SJSA1 (cell line): ENCODE data around the gene PEPD. TPM values are rescaled to one million over a fixed set of nuclear protein-coding genes. Genes with fewer than 3 reads are reported as not detected.

Experiments used
- DNase-seq, 2 experiments: peaks; one replicate each; pipeline ENCODE4 v3.0.0-alpha.2; 2015 to 2020; ENCODE audit warnings: low spot score in 2 of 2, low read depth in 1 of 2
- H3K27ac ChIP-seq: fragments of 250-450 bp; sonication (Bioruptor Pico); 2 replicates; pipeline ENCODE4 v1.5.1; 2020; ENCODE audit warnings: mild to moderate bottlenecking, moderate library complexity
- H3K27me3 ChIP-seq: fragments of 250-450 bp; sonication (Bioruptor Pico); replicated peaks from 2 replicates; pipeline ENCODE4 v1.5.1; 2020; ENCODE audit warnings: mild to moderate bottlenecking, moderate library complexity
- H3K36me3 ChIP-seq: fragments of 250-450 bp; sonication (Bioruptor Pico); 2 replicates; pipeline ENCODE4 v1.5.1; 2020; ENCODE audit warnings: mild to moderate bottlenecking
- H3K4me1 ChIP-seq: fragments of 250-450 bp; sonication (Bioruptor Pico); replicated peaks from 2 replicates; pipeline ENCODE4 v1.6.1; 2021; ENCODE audit warnings: mild to moderate bottlenecking
- H3K4me3 ChIP-seq: fragments of 250-450 bp; sonication (Bioruptor Pico); 2 replicates; pipeline ENCODE4 v1.5.1; 2020; ENCODE audit warnings: mild to moderate bottlenecking
- H3K9me3 ChIP-seq: fragments of 250-450 bp; sonication (Bioruptor Pico); replicated peaks from 2 replicates; pipeline ENCODE4 v1.5.1; 2020; ENCODE audit warnings: mild to moderate bottlenecking
- total RNA-seq: library from RNA; depleted of rRNA; stranded (reverse); fragments of >200 nt; shearing (Covaris generic); gene quantifications from 2 replicates; pipeline ENCODE4 v1.2.3, GENCODE V29; 2014

Gene PEPD
- total RNA-seq, 1 experiment from 2014 or later, result 137 TPM

GRCh38 chr19:33394006-33394722, 127.4 kb downstream of the PEPD start:
- Histone ChIP-seq H3K9me3 (no peaks in the 10 kb centered on the region), H3K4me3 (no peak overlapping the region), H3K36me3 (peaks cover 32% of the 10 kb centered on the region), H3K27ac (peak overlapping the region; percentile 47), H3K27me3 (no peaks in the 10 kb centered on the region), H3K4me1 (peaks cover 95% of the 10 kb centered on the region)
- DNase-seq, result peak; percentile 87 to 92

GRCh38 chr19:33393286-33394005, 128.1 kb downstream of the PEPD start:
- peaks cover 100% of the 10 kb centered on the region for H3K4me1 ChIP-seq
- no peaks in the 10 kb centered on the region for H3K9me3 ChIP-seq
- peak in 1 of 2 experiments; percentile 42 for DNase-seq
- H3K27me3 ChIP-seq, result no peaks in the 10 kb centered on the region
- no peak overlapping the region for H3K4me3 ChIP-seq
- H3K36me3 ChIP-seq, result peaks cover 36% of the 10 kb centered on the region
- H3K27ac ChIP-seq, result 0 out of 2 replicates have a peak overlapping the region, but pooled peaks have one; percentile 6

DNA sequence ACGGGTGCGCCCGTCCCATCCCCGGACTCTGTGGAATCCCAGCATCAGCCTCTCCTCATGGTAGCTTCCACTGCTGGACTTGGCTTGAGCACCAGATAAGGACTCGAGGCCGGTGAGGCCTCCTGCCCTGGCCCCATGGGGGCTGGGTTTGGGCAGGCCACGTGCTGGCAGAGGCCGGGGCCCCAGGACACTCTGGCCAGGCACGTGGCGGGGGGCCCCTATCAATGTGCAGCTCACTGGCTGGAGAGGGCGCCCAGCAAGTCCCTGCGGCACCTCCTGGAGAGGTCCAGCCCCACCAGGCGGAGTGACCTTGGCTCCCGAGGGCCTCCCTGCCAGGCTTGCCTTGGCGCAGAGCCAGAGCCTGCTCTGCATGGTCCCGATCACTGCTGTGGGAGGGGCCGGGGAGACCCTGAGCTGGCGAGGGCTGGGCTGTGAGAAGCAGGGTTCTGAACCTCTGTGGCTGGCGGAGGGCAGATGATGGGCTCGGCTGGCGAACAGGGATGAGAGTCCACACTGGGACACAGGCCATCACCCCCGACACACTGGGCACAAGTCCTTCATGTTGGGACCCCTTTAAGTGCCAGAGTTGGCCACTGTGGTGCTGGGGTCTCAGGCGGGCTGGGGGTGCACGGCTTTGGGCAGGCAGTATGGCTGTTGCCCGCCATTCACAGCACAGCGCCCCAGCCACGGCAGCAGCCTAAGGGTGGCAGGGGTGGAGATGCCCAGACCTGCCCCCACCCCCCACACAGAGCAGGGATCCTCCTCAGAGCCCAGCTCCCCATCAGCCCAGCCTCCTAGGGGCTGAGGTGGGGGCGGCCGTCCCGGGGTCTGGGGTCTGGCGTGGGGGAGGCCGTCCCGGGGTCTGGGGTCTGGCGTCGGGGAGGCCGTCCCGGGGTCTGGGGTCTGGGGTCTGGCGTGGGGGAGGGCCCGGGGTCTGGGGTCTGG, 129.0 kb downstream of the PEPD start:
- no peak for DNase-seq
- H3K4me3 ChIP-seq, result no peak overlapping the region
- H3K36me3 ChIP-seq, result peaks cover 42% of the 10 kb centered on the region
- no peaks in the 10 kb centered on the region for H3K9me3 ChIP-seq
- H3K27ac ChIP-seq, result no peak overlapping the region
- no peaks in the 10 kb centered on the region for H3K27me3 ChIP-seq
- H3K4me1 ChIP-seq, result peaks cover 97% of the 10 kb centered on the region

DNA sequence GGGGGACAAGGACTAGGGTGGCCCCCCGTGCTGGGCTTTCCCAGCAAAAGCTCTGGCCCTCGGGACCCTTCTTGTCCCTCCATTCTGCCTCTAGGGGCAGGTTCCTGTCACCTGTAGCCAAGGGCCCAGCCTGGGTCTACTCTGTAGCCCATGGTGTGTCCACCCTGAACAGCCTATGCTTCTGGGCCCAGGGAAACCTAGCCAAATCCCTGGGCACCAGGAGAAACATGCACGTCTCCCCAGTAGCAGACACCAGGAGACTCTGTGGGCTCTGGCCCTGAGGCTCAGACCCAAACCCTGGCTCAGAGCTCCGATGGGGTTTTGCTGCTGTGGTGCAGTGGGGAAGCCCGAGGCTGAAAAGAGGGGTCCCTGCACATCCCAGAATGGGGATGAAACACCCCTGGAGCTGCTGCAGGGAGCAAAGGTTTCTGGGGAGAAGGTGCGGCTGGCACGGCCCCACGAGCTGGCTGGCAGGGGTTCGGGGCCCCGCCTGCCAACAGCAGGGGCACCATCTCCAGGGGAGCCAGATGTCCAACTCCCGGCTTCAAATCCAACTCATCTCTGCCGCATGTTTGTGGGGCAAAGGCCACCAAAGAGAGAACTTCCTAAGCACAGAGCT, 129.9 kb downstream of the PEPD start:
- no peak overlapping the region for H3K4me3 ChIP-seq
- no peaks in the 10 kb centered on the region for H3K9me3 ChIP-seq
- peaks cover 88% of the 10 kb centered on the region for H3K4me1 ChIP-seq
- H3K36me3 ChIP-seq, result peaks cover 51% of the 10 kb centered on the region
- H3K27ac ChIP-seq, result no peak overlapping the region
- DNase-seq, result no peak
- no peaks in the 10 kb centered on the region for H3K27me3 ChIP-seq

GRCh38 chr19:33390908-33391630, 130.5 kb downstream of the PEPD start:
- no peak for DNase-seq
- no peak overlapping the region for H3K4me3 ChIP-seq
- H3K9me3 ChIP-seq, result no peaks in the 10 kb centered on the region
- H3K27ac ChIP-seq, result no peak overlapping the region
- peaks cover 82% of the 10 kb centered on the region for H3K4me1 ChIP-seq
- H3K27me3 ChIP-seq, result no peaks in the 10 kb centered on the region
- H3K36me3 ChIP-seq, result peaks cover 57% of the 10 kb centered on the region

DNA sequence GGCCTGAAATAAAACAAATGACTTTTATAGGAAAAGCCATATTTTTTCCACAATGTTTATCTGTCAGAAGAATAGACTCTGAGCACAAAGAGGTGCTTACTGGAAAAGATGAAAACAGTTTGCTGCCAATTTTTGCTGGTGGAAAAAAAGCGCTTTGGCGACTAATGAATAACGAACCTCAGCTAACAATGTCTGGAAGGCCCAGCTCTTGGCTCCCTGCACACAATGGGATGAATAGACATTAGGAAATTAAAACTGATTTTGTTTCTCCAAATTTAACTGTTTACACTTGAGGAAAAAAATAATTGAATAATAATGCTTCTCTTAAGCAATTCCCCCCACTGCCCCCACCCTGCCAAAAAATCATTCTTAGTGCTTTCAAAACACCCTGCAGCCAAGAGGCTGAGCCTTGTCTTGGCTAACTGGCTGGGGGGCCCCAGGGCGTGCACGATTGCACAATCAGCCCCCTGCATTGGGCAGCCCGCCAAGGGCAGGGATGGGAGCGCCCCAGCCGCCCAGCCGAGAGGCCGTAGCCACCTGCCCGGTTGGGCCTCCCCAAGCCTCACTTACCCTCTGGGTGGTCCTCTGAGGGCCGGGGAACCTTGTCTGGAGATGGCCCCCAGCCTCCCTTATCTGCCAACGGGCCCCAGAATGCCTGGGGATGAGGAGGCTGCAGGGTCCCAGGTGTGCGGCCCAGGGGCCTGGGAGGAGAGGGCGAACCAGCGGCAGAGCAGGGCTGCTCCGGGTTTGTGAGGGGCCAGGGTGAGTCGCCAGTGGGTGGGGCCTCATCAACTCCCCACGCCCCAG, 131.3 kb downstream of the PEPD start:
- peak in 1 of 2 experiments; percentile 52 for DNase-seq
- Histone ChIP-seq H3K36me3 (peaks cover 62% of the 10 kb centered on the region), H3K4me1 (peaks cover 74% of the 10 kb centered on the region), H3K27ac (no peak overlapping the region), H3K4me3 (no peak overlapping the region), H3K9me3 (no peaks in the 10 kb centered on the region), H3K27me3 (no peaks in the 10 kb centered on the region)

- DNase-seq, result peak in 1 of 2 experiments; percentile 28
- H3K4me1 ChIP-seq, result peaks cover 67% of the 10 kb centered on the region
Measured at GRCh38 chr19:33389421-33390100, 132.0 kb downstream of the PEPD start.

GRCh38 chr19:33388725-33389420, 132.7 kb downstream of the PEPD start:
- Histone ChIP-seq H3K4me1 (peaks cover 60% of the 10 kb centered on the region), H3K36me3 (peaks cover 60% of the 10 kb centered on the region), H3K9me3 (no peaks in the 10 kb centered on the region), H3K4me3 (no peak overlapping the region), H3K27ac (no peak overlapping the region), H3K27me3 (no peaks in the 10 kb centered on the region)
- no peak for DNase-seq

More at GRCh38 chr19:33389421-33390100, 132.0 kb downstream of the PEPD start:
- Histone ChIP-seq H3K27me3 (no peaks in the 10 kb centered on the region), H3K9me3 (no peaks in the 10 kb centered on the region), H3K27ac (no peak overlapping the region), H3K4me3 (no peak overlapping the region), H3K36me3 (peaks cover 60% of the 10 kb centered on the region)

DNA sequence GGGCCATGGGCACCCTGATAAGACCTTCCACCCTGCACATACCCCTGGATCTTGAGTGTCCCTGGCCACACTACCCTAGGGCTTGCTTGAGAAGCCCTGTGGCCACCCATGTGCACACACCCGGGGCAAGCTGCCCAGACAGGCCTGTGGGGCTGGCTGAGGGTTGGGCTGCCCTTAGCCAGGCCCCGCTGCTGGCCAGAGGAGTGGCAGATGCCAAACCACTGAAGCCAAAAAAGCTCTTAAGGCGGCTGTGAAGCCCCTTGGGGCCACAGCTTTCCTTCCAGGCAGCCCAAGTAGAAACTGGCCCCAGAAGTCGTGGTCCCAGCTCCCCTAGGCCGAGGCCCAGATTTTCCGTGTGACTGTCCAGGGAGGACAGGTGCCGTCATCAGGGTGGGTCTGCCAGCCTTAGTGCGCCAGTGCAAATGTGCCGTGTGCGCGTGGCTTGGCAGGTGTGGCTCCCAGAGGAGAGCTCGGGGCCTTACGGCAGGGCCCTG, 133.3 kb downstream of the PEPD start:
- Histone ChIP-seq H3K9me3 (no peaks in the 10 kb centered on the region), H3K27ac (no peak overlapping the region), H3K36me3 (peaks cover 63% of the 10 kb centered on the region), H3K4me3 (no peak overlapping the region), H3K27me3 (no peaks in the 10 kb centered on the region), H3K4me1 (peaks cover 54% of the 10 kb centered on the region)
- no peak for DNase-seq

DNA sequence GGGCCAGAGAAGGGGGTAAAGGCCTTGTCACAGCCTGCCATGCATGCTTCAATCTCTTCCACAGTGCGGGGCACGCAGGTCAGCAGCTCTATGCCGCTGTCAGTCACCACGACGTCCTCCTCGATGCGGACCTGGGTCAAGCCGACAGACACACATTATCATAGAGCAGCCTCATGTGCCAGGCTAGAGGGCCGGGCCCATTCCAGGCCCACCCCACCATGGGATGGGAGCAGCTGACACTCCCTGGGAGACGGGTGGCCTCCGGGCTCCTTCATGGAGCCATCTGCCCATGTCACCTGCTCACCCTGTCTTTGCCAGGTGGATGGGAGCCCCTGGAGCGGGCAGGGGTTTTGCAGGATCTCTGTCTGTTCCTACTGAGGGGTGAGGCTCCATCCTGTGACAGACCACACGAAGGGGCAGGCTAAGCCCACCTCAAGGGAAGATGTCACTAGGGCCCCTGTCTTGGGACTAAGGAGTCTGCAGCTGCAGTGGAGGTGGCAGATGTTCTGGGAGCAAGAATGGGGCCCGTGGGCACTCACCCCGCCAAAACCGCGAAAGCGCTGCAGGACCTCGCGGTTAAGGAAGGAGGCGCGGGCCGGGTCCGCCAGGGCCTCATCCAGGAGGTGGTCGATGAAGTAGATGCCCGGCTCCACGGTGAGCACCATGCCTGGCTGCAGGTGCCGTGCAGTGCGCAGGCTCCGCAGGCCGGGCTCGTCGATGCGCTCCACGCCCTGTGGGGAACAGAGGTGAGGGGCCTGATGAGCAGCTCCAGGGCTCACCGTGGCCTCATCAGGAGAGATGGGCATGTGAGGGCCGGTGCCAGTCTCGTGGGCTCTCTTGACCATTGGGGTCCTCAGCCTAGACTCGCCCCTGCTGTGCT, 134.0 kb downstream of the PEPD start:
- no peaks in the 10 kb centered on the region for H3K9me3 ChIP-seq
- peaks cover 69% of the 10 kb centered on the region for H3K36me3 ChIP-seq
- H3K4me3 ChIP-seq, result no peak overlapping the region
- peaks cover 47% of the 10 kb centered on the region for H3K4me1 ChIP-seq
- no peaks in the 10 kb centered on the region for H3K27me3 ChIP-seq
- DNase-seq, result no peak
- H3K27ac ChIP-seq, result no peak overlapping the region
